Cerebellar nuclear complex (tissue), 1 donor: ENCODE results near the gene CLEC4A.
"Not testable (repeated sequence)": the region's sequence is repeated elsewhere in the genome, so short reads cannot be mapped to it uniquely, and the experiment has no call there.

Experiments used
- DNase-seq, 2 experiments: peaks; one replicate each; lab custom pipeline; 2025; lab: John Stamatoyannopoulos, UW

The CLEC4A gene

DNA sequence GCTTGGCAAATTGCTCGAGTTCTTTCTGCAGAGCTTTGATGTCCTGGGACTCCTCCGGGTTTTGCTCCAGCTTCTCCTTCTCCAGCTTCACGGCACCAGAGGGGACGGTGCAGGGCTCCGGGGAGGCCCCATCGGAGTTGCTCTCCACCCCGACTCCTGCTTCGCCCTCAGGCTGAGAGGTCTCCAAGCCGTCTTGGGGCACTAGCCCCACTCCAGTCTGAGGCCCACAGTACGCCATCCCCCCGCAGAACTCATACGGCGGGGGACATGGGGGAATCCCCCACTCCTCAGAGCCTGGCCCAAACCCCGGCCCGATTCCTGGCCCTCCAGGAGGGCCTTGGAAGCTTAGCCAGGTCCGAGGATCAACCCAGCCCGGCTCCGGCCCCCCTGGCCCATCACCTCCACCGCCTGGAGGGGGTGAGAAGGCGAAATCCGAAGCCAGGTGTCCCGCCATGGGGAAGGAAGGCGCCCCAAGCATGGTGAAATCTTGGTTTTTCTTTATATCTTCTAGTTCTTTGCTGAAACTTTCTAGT is 11.0 kb downstream of the CLEC4A start:
- not testable (repeated sequence) for DNase-seq

DNA sequence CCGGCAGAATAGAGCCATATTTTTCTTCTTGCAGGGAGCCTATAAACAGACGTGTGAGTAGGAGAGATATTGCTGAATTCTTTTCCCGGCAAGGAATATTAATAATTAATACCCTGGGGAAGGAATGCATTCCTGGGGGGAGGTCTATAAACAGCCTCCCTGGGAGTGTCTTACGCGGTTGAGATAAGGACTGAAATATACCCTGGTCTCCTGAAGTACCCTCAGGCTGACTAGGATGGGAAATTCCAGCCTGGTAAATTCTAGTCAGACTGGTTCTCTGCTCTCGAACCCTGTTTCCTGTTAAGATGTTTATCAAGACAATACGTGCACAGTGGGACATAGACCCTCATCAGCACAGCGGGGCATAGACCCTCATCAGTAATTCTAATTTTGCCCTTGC is 18.2 kb downstream of the CLEC4A start:
- not testable (repeated sequence) for DNase-seq

DNA sequence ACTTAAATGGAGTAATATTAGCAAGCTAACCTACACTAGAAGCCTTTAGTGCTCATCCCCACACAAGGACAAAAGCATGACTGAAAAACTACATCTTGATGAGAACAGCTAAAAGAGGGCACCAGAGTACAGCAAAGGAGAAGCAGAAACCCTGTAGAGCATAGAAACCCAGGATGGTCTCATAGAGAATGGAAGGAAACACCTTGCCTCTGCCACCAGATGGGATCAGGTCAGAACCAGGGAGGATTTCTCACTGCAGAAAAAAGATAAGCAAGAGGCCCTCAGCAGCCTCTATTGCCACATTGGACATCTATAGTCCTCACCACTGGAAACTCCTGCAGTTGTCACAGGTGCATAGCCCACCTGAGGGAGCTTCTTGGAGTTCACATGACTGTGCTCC is 19.8 kb downstream of the CLEC4A start:
- DNase-seq = no peak

DNA sequence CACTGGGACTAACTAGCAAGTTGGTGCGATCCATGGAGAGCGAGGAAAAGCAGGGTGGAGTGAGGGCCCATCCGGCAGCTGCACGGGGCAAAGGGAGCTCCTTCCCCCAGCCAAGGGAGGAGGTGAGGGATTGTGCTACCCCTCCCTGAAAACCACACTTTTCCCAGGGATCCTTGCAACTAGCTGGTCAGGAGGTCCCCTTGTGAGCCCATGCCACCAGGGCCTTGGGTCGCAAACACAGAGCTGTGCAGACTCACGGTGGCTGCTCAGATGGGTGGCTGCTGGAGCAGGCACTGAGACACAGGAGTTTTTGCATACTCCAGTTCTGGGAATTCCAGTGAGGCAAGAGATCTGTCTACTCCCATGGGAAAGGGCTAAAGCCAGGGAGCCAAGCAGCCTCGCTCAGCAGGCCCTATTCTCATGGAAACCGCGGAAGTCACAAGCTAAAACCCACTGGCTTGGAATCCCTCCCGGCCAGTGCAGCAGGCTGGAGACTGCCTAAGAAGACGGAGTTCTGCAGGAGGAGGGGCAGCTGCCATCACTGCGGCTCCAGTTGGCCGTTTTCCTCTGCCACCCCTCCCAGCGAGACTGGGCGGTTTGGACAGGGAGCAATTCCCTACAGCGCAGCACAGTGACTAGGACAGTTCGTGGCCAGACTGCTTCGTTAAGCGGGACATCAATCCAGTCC is 22.5 kb downstream of the CLEC4A start:
- DNase-seq = no peak

GRCh38 chr12:8146442-8146771 is 23.0 kb downstream of the CLEC4A start:
- DNase-seq = no peak

DNA sequence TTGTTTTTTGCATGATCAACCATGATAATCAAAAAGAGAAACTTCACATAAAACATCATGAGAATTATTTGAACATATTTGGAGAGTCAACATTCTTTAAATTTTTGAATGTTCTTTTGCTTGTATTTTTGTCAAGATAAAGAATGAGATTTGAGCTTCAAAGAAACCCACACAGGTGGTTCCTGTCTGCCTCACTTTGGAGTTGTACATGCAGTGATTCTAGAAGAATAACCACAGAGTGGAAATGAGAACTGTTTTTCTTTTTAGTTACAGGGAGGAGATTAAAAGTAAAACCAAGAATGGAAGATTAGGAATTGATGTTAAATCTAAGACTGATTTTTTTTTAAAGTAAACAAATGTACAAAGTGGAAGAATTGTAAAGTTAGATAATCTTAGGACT is 31.1 kb downstream of the CLEC4A start:
- no peak for DNase-seq

DNA sequence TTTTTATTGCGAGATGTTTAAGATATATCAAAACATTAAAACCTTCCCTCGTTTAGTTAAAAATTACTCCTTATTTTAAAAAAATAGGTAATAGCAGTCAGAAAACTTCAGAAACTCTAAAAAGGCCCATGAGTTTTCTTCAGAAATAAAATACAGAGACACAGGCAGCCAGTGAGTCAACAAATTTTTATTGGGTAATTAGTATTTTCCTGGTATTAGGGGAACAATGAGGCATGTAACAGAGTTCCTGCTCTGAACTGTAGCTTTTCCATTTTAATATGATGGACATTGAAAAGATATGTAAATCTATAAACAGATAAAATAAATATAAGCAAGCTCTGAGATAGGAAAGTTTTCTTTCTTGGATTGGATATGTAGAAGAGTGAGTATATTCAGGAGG is 33.0 kb downstream of the CLEC4A start:
- DNase-seq = no peak

GRCh38 chr12:8156845-8157244 is 33.4 kb downstream of the CLEC4A start, which contains the start of gene ZNF705A:
Gene ZNF705A, plus strand, starts transcription at chr12:8157015. Its CDS starts 15,611 bp downstream, at chr12:8172626.
- no peak for DNase-seq

DNA sequence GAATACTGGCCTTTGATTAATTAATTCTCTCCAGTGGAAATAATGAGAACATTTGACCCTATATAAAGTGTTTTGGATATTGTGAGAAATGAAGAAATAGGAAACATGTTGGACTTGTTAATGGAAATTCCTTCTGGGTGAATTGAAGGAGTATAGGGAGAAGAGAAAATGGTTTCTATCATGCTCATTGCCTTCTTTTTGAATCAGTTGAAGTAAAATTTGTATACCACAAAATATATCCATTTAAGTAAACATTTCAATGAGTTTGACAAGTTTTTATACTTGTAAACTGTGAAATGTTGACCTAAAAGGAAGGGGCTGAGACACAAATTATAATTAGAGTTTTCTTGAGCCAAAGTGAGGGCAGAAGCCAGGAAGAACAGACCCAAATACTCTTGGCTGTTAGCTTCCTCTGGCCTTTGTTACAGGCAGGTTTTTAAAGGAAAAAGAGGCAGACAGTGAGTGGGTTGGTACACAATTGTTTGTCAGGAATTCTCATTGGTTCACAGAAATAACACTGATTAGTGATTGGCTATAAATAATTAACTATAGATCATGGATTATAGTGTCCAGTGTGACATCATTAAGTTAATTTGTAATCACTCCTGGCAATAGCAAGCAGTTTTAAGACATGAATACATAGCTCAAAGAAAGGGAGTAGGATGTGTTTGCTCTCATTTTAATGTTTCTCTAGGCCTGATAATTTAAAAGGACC is 34.2 kb downstream of the CLEC4A start:
- no peak for DNase-seq

DNA sequence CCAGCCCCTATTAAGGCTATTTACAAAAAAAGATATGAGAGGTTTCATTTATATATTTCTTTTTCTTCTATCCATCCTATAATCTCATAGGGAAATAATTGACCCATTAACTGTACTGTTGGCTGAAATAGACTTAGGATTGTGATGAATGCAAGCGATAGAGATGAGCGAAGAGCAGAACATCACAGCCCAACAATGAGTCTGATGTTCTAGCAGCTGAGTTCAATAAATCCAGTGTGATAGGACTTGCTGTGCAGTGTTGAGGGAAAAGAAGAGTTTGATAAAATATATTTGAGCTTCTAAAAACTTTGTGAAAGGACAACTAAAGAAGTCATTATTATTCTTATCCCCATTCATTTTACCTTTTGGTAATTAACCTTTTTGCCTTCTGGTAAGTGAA is 49.5 kb downstream of the CLEC4A start:
- not testable (repeated sequence) for DNase-seq

GRCh38 chr12:8179989-8180585 is 56.7 kb downstream of the CLEC4A start:
- peak; percentile 20 to 31 for DNase-seq

DNA sequence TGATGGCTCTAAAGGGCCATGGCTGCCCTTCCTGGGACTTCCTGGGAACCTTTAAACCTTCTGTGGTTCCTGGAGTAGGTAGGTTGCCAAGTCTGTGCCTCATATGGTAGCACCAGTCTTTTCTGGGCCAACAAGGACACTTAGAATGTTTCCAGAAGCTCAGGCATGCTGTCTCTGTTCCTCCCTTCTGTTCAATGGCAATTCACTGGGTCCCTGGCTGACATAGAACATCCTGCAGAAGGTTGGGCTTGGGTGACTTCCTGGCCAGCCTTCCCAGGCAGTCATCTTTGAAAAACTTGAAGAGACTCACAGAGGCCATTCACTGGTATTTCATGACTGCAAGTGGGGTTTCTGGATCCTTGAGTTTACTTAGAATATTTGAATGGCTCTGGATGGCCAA is 57.9 kb downstream of the CLEC4A start:
- DNase-seq = not testable (repeated sequence)

GRCh38 chr12:8182923-8183322 is 59.5 kb downstream of the CLEC4A start:
- DNase-seq = not testable (repeated sequence)

GRCh38 chr12:8183346-8183745 is 59.9 kb downstream of the CLEC4A start:
- not testable (repeated sequence) for DNase-seq

DNA sequence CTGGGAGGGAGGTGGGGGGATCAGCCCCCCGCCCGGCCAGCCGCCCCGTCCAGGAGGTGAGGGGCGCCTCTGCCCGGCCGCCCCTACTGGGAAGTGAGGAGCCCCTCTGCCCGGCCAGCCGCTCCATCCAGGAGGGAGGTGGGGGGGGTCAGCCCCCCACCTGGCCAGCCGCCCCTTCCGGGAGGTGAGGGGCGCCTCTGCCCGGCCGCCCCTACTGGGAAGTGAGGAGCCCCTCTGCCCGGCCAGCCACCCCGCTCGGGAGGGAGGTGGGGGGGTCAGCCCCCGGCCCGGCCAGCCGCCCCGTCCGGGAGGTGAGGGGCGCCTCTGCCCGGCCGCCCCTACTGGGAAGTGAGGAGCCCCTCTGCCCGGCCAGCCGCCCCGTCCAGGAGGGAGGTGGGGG is 60.8 kb downstream of the CLEC4A start:
- DNase-seq = not testable (repeated sequence)

- DNase-seq = not testable (repeated sequence)
Observed at GRCh38 chr12:8188088-8188487, 64.7 kb downstream of the CLEC4A start.
